Right atrium auricular region (tissue), 2 donors: ENCODE measurements around the gene PI4KB. TPM values are rescaled to one million over a fixed set of nuclear protein-coding genes. Genes with fewer than 3 reads are reported as not detected.

ENCODE experiments used
- DNase-seq: peaks from one replicate; pipeline ENCODE4 v3.0.0-alpha.2; 2019; ENCODE audit warnings: low spot score
- H3K27ac ChIP-seq, 2 donors: fragments of 200-600 bp; sonication (generic); 1 replicate in 1 of 2; 2 replicates in 1 of 2; pipeline ENCODE4 v1.5.1; 2016 to 2019
- H3K27me3 ChIP-seq, 2 donors: fragments of 200-600 bp; sonication (generic); one replicate each; pipeline versions ENCODE4 v1.5.1 to v1.6.0; 2017 to 2019
- H3K36me3 ChIP-seq: fragments of 200-600 bp; sonication (generic); one replicate; pipeline ENCODE4 v1.5.1; 2016
- H3K4me1 ChIP-seq, 2 donors: fragments of 200-600 bp; sonication (generic); one replicate each; pipeline versions ENCODE4 v1.5.1 to v1.6.0; 2017 to 2019
- H3K4me3 ChIP-seq, 2 donors: fragments of 200-600 bp; sonication (generic); 1 replicate in 1 of 2; 2 replicates in 1 of 2; pipeline ENCODE4 v1.5.1; 2017 to 2019; ENCODE audit warnings: mild to moderate bottlenecking in 1 of 2, moderate library complexity in 1 of 2
- H3K9me3 ChIP-seq, 2 donors: fragments of 200-600 bp; sonication (generic); one replicate each; pipeline ENCODE4 v1.5.1; 2019
- CTCF ChIP-seq, 2 donors: fragments of 200-600 bp; sonication (generic); IDR thresholded peaks; one replicate each; pipeline ENCODE4 v1.5.1; 2019; ENCODE audit warnings: antibody characterized with exemption in 2 of 2
- total RNA-seq, 2 donors: library from RNA; depleted of rRNA; stranded (reverse); fragments of >200 nt; gene quantifications; one replicate each; pipeline ENCODE4 v1.1.0, GENCODE V29; 2016

Gene PI4KB
- total RNA-seq, 2 donors from 2014 or later = 46.5 to 61.8 TPM

- DNase-seq = peak; percentile 97
- peaks cover 3% of the 10 kb centered on the region for H3K36me3 ChIP-seq
- H3K4me1 ChIP-seq = peaks cover 0 to 12% of the 10 kb centered on the region in 2 donors
- no peaks in the 10 kb centered on the region for H3K27me3 ChIP-seq
- peak within 1 kb of the TSS; percentile 91 for H3K27ac ChIP-seq
- TF ChIP-seq CTCF (IDR thresholded peaks at IDR 0.05) = no peak
- H3K9me3 ChIP-seq = no peaks in the 10 kb centered on the region
- peak within 1 kb of the TSS; percentile 84 to 96 for H3K4me3 ChIP-seq
Measured at GRCh38 chr1:151254217-151255213, 72.7 kb downstream of the PI4KB start, which contains the start of gene PSMD4. Gene PSMD4 (plus strand): TSS chr1:151254734. CDS start chr1:151254783, 49 bp downstream.

DNA sequence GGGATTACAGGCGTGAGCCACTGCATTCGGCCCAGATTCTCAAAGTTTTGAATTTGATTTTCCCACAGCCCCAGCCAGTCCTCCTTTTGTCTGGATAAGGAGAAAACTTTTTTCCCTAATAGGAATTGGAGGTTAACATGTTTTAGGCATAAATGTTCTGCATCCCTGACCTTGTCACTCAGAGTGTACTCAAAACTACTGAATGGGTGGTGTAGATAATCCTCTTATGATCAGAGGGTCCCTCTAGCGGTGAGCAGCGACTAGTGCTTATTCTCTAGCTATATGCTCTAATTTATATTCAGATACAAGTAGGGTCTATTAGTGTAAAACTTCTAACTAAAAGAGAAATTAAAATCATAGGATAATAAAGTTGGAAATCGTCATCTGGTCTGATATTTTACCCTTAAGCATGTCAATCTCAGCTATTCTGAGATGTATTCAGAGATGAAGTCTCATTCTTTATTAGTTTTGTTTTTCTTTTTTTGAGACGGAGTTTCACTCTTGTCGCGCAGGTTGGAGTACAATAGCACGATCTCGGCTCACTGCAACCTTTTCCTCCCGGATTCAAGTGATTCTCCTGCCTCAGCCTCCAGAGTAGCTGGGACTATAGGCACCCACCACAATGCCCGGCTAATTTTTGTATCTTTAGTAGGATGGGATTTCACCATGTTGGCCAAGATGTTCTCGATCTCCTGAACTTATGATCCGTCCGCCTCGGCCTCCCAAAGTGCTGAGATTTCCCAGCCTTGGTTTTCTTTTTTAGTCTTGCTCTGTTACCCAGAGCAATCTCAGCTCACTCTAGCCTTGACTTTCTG, 75.4 kb downstream of the PI4KB start:
- H3K27ac ChIP-seq = no peak overlapping the region
- H3K4me1 ChIP-seq = peaks cover 0 to 12% of the 10 kb centered on the region in 2 donors
- peak; percentile 66 for DNase-seq

GRCh38 chr1:151246786-151247185, 80.4 kb downstream of the PI4KB start:
- DNase-seq = no peak
- TF ChIP-seq CTCF (IDR thresholded peaks at IDR 0.05) = no peak
- H3K27ac ChIP-seq = no peak overlapping the region
- no peak overlapping the region for H3K4me3 ChIP-seq
- peaks cover 77% of the 10 kb centered on the region for H3K36me3 ChIP-seq
- H3K27me3 ChIP-seq = no peaks in the 10 kb centered on the region
- H3K4me1 ChIP-seq = no peaks in the 10 kb centered on the region
- H3K9me3 ChIP-seq = no peaks in the 10 kb centered on the region

More for the DNA sequence above, 75.4 kb downstream of the PI4KB start:
- no peak overlapping the region for H3K4me3 ChIP-seq
- peak; percentile 58 to 83 for TF ChIP-seq CTCF (IDR thresholded peaks at IDR 0.05)
- peaks cover 29% of the 10 kb centered on the region for H3K36me3 ChIP-seq
- H3K9me3 ChIP-seq = no peaks in the 10 kb centered on the region
- no peaks in the 10 kb centered on the region for H3K27me3 ChIP-seq

GRCh38 chr1:151243683-151244216, 83.5 kb downstream of the PI4KB start:
- TF ChIP-seq CTCF (IDR thresholded peaks at IDR 0.05) = no peak
- no peak overlapping the region for H3K27ac ChIP-seq
- DNase-seq = no peak
- H3K4me1 ChIP-seq = no peaks in the 10 kb centered on the region
- H3K36me3 ChIP-seq = peaks cover 95% of the 10 kb centered on the region
- no peaks in the 10 kb centered on the region for H3K27me3 ChIP-seq
- no peaks in the 10 kb centered on the region for H3K9me3 ChIP-seq
- no peak overlapping the region for H3K4me3 ChIP-seq

DNA sequence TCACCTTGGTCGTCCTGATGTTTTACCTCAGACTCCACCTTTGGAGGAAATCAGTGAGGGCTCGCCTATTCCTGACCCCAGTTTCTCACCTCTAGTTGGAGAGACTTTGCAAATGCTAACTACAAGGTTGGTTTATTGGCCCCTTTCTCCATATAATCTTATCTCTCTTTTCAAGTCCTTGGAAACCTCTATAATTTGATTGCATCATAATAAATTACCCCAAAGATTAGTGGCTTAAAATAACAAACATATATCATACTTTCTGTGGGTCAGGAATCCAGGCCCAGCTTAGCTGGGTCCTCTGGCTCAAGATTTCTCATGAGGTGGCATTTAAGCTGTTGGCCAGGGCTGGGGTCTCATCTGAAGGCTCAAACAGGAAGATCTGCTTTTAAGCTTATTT, 84.8 kb downstream of the PI4KB start:
- H3K4me3 ChIP-seq = no peak overlapping the region
- H3K27me3 ChIP-seq = no peaks in the 10 kb centered on the region
- no peak for TF ChIP-seq CTCF (IDR thresholded peaks at IDR 0.05)
- no peak overlapping the region for H3K27ac ChIP-seq
- no peaks in the 10 kb centered on the region for H3K4me1 ChIP-seq
- H3K36me3 ChIP-seq = peaks cover 95% of the 10 kb centered on the region
- H3K9me3 ChIP-seq = no peaks in the 10 kb centered on the region
- no peak for DNase-seq

Other genes starting within 250 kb of the PI4KB start
- 10 to 100 TPM; 40.0 to 60.7 TPM for gene SEMA6C, start 180.8 kb downstream of the PI4KB start, total RNA-seq
- gene TNFAIP8L2, start 170.8 kb downstream of the PI4KB start, total RNA-seq = 1 to 10 TPM in 1 of 2 donors, under 1 TPM in 1; 0.56 to 4.8 TPM
- gene LYSMD1, start 161.5 kb downstream of the PI4KB start, total RNA-seq = 10 to 100 TPM; 14.6 to 16.1 TPM
- 10 to 100 TPM; 14.4 to 14.7 TPM for gene SCNM1, start 161.3 kb downstream of the PI4KB start, total RNA-seq
- gene TMOD4, start 151.4 kb downstream of the PI4KB start, total RNA-seq = not detected
- 10 to 100 TPM; 23.4 to 32.1 TPM for gene VPS72, start 137.2 kb downstream of the PI4KB start, total RNA-seq
- 10 to 100 TPM; 35.6 to 41.8 TPM for gene PIP5K1A, start 128.9 kb downstream of the PI4KB start, total RNA-seq
- 100 to 1,000 TPM; 109 to 157 TPM for gene PSMD4, start 72.7 kb downstream of the PI4KB start, total RNA-seq
- 10 to 100 TPM; 12.9 to 26.3 TPM for gene ZNF687, start 45.1 kb downstream of the PI4KB start, total RNA-seq
- 10 to 100 TPM; 17.9 to 20.2 TPM for gene RFX5, start 19.8 kb upstream of the PI4KB start, total RNA-seq
- gene SELENBP1, start 45.3 kb upstream of the PI4KB start, total RNA-seq = 10 to 100 TPM; 41.7 to 43.6 TPM
- 100 to 1,000 TPM; 179 to 204 TPM for gene PSMB4, start 72.2 kb upstream of the PI4KB start, total RNA-seq
- gene POGZ, start 132.1 kb upstream of the PI4KB start, total RNA-seq = 10 to 100 TPM; 21.8 to 29.2 TPM
- 1 to 10 TPM; 3.3 to 5.4 TPM for gene CGN, start 184.0 kb upstream of the PI4KB start, total RNA-seq
- gene TUFT1, start 212.9 kb upstream of the PI4KB start, total RNA-seq = 1 to 10 TPM; 4.3 to 7.9 TPM